ENCODE data around the gene SERF2.

DNA sequence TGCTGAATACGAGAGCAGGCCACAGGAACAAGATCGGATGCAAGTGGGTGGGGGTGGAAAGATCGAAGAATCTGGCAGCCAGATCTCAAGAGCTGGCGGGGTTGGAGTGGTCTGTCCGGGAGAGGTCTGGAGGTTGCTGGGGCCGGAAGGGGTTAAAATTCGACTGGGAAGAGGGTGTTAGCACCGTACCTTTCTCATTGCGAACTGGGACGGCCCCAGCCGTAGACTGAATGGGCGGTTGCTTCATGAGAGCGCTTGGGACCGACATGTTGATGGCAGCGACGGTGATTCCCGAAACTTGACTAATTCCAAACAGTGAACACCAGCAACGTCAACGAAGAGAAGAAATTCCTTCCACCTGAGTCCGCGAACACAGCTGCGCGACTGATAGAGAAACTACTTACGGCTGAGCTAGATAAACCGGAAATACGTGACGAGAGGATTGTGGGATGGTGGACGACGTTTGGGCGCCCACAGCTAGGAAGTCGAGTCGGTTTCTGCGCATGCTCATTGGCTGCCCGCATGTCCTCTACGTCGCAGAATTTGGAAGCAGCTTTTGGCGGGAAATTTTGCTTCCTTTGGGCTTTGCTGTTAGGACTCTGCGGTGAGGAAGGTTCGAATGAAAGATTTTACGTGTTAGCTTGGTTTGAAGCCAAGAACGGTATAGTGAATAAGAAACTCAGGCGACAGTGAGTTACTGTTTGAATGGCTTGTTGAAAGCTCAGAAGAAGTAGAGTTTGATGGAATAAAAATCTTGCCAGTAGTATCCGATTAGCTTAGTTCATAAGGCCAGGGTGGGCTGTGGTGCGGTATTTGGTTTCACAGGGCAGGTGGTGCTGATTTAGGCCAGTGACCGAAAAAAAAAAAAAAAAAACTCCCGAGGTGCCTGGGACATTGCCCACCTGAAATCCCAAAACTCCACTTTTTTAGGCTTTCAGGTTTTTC, 32.5 kb downstream of the SERF2 start, which contains the start of gene MFAP1:
- TF ChIP-seq POLR2A (IDR thresholded peaks at IDR 0.05; ENCODE audit: low read depth, low read length) (peak; percentile 98), TAF1 (IDR thresholded peaks at IDR 0.05; ENCODE audit: borderline replicate concordance, low read depth, low read length) (peak; percentile 93), POLR2AphosphoS5 (IDR thresholded peaks at IDR 0.05; ENCODE audit: low read depth, low read length) (peak; percentile 98)

Data from GM12892 (cell line).